ENCODE measurements around the gene NFXL1. TPM values are rescaled to one million over a fixed set of nuclear protein-coding genes. Genes with fewer than 3 reads are reported as not detected.

Gene NFXL1
- total RNA-seq, 1 experiment from 2014 or later, result 9.2 TPM

DNA sequence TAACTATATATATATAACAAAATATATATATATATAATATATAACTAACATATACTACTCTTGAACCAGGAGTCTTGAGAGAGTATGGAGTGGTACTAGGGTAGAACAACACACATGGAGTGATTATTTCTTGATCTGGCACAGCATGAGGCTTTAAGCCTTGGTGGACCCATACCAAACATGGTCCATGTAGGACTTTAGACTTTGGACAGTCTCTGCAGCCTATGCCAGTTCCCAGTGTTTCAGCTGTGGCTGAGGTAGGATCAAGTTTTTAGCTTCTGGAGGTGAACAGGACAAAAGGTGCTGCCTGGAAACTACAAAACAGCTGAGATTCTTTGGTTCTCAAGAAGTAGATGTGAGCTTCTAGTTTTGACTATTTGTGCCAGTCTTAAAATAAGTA is 97.1 kb downstream of the NFXL1 start:
- Histone ChIP-seq H3K4me3 (ENCODE audit: low read depth in 2 of 2, low read length in 2 of 2) (no peak overlapping the region), H3K9me3 (ENCODE audit: control insufficient read depth, insufficient read depth, low read depth, low read length) (no peaks in the 10 kb centered on the region), H3K36me3 (ENCODE audit: control insufficient read depth, insufficient read depth, low read length) (no peaks in the 10 kb centered on the region), H3K27me3 (ENCODE audit: control insufficient read depth, insufficient read depth, low read length) (peaks cover 6% of the 10 kb centered on the region; the same call in 1 of the 2 replicates), H3K27ac (ENCODE audit: low read length) (no peak overlapping the region), H3K4me1 (ENCODE audit: control insufficient read depth, insufficient read depth, low read length) (no peaks in the 10 kb centered on the region)
- POLR2A ChIA-PET, result no interaction called here
- DNase-seq (ENCODE audit: low read depth, low spot score) (no peak), ATAC-seq (no peak)
- no TSS peak for BruUV-seq (replicated peaks)
- TF ChIP-seq, protein P1, sequence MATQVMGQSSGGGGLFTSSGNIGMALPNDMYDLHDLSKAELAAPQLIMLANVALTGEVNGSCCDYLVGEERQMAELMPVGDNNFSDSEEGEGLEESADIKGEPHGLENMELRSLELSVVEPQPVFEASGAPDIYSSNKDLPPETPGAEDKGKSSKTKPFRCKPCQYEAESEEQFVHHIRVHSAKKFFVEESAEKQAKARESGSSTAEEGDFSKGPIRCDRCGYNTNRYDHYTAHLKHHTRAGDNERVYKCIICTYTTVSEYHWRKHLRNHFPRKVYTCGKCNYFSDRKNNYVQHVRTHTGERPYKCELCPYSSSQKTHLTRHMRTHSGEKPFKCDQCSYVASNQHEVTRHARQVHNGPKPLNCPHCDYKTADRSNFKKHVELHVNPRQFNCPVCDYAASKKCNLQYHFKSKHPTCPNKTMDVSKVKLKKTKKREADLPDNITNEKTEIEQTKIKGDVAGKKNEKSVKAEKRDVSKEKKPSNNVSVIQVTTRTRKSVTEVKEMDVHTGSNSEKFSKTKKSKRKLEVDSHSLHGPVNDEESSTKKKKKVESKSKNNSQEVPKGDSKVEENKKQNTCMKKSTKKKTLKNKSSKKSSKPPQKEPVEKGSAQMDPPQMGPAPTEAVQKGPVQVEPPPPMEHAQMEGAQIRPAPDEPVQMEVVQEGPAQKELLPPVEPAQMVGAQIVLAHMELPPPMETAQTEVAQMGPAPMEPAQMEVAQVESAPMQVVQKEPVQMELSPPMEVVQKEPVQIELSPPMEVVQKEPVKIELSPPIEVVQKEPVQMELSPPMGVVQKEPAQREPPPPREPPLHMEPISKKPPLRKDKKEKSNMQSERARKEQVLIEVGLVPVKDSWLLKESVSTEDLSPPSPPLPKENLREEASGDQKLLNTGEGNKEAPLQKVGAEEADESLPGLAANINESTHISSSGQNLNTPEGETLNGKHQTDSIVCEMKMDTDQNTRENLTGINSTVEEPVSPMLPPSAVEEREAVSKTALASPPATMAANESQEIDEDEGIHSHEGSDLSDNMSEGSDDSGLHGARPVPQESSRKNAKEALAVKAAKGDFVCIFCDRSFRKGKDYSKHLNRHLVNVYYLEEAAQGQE (IDR thresholded peaks at IDR 0.05; ENCODE audit: insufficient read depth in 1 of 2, low read depth in 2 of 2, low read length in 1 of 2), result no peak
- no peak for TF ChIP-seq TCF7L2 (IDR thresholded peaks at IDR 0.05; ENCODE audit: low read depth, low read length)
- intact Hi-C loops (cut with micrococcal nuclease; ENCODE audit: unreplicated experiment), result no loop called here
- CTCF ChIA-PET, result interaction anchor here (1.1 kb wide), 1 partner anchor 19 kb away, joined by 3 read pairs; no protein-coding TSS in a partner anchor
- in situ Hi-C loops (cut with HindIII; ENCODE audit: low pct_unique_long_range_greater_than_20kb, low sequenced_read_pairs), result no loop called here

DNA sequence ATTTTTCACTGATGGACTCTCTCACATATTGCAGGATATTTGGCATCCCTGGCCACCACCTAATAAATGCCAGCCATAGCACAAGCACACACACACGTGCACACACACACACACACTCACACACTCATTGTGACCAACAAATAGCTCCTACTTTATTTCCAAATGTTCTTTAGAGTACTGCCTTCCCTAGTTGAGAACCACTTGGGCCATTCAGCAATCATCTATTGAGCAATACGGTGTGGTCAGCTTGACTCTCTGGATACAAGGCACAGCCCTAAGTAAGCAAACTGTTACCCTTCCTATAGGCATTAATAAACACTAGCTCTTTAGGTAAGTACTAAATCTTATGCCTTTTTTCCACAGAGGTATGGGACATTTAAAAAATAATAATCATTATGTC is 97.6 kb downstream of the NFXL1 start:
- TF ChIP-seq POLR2AphosphoS5 (IDR thresholded peaks at IDR 0.05; ENCODE audit: low read depth, low read length) (no peak), TCF7L2 (IDR thresholded peaks at IDR 0.05; ENCODE audit: low read depth, low read length) (no peak), SIN3A (IDR thresholded peaks at IDR 0.05; ENCODE audit: borderline replicate concordance, insufficient read depth, low read depth, low read length) (no peak)
- TF ChIP-seq, protein P2, sequence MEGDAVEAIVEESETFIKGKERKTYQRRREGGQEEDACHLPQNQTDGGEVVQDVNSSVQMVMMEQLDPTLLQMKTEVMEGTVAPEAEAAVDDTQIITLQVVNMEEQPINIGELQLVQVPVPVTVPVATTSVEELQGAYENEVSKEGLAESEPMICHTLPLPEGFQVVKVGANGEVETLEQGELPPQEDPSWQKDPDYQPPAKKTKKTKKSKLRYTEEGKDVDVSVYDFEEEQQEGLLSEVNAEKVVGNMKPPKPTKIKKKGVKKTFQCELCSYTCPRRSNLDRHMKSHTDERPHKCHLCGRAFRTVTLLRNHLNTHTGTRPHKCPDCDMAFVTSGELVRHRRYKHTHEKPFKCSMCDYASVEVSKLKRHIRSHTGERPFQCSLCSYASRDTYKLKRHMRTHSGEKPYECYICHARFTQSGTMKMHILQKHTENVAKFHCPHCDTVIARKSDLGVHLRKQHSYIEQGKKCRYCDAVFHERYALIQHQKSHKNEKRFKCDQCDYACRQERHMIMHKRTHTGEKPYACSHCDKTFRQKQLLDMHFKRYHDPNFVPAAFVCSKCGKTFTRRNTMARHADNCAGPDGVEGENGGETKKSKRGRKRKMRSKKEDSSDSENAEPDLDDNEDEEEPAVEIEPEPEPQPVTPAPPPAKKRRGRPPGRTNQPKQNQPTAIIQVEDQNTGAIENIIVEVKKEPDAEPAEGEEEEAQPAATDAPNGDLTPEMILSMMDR (IDR thresholded peaks at IDR 0.05), result no peak
- TF ChIP-seq, protein P1 (IDR thresholded peaks at IDR 0.05; ENCODE audit: insufficient read depth in 1 of 2, low read depth in 2 of 2, low read length in 1 of 2), result no peak
- CTCF ChIA-PET, result interaction anchor here (1.1 kb wide), 1 partner anchor 20 kb away, joined by 3 read pairs; no protein-coding TSS in a partner anchor
- Histone ChIP-seq H3K4me1 (ENCODE audit: control insufficient read depth, insufficient read depth, low read length) (no peaks in the 10 kb centered on the region), H3K27me3 (ENCODE audit: control insufficient read depth, insufficient read depth, low read length) (peaks cover 6% of the 10 kb centered on the region; the same call in 1 of the 2 replicates), H3K9me3 (ENCODE audit: control insufficient read depth, insufficient read depth, low read depth, low read length) (no peaks in the 10 kb centered on the region), H3K27ac (ENCODE audit: low read length) (no peak overlapping the region), H3K36me3 (ENCODE audit: control insufficient read depth, insufficient read depth, low read length) (no peaks in the 10 kb centered on the region), H3K4me3 (ENCODE audit: low read depth in 2 of 2, low read length in 2 of 2) (no peak overlapping the region)
- intact Hi-C loops (cut with micrococcal nuclease; ENCODE audit: unreplicated experiment) (no loop called here), in situ Hi-C loops (cut with HindIII; ENCODE audit: low pct_unique_long_range_greater_than_20kb, low sequenced_read_pairs) (no loop called here)
- POLR2A ChIA-PET, result no interaction called here
- no TSS peak for BruUV-seq (replicated peaks)
- ATAC-seq (no peak), DNase-seq (ENCODE audit: low read depth, low spot score) (no peak)
